ENCODE data around the gene KCNH1.

- TF ChIP-seq JUNB (IDR thresholded peaks at IDR 0.05; ENCODE audit: unreplicated experiment) (no peak), CTCF (conservative IDR thresholded peaks at IDR 0.05; ENCODE audit: low read depth in 2 of 2) (no peak), POLR2AphosphoS5 (IDR thresholded peaks at IDR 0.05; ENCODE audit: low read depth) (no peak), CREB1 (CRISPR knock-in tag; IDR thresholded peaks at IDR 0.05; ENCODE audit: low read depth) (no peak), EZH2 (IDR thresholded peaks at IDR 0.05; ENCODE audit: low read depth, unreplicated experiment) (no peak), REST (IDR thresholded peaks at IDR 0.05; ENCODE audit: unreplicated experiment) (no peak), EZH2phosphoT487 (IDR thresholded peaks at IDR 0.05; ENCODE audit: unreplicated experiment) (no peak), ETS1 (IDR thresholded peaks at IDR 0.05) (no peak), ZNF331 (CRISPR knock-in tag; IDR thresholded peaks at IDR 0.05; ENCODE audit: low read depth) (no peak), STAT1 (IDR thresholded peaks at IDR 0.05; ENCODE audit: unreplicated experiment) (no peak)
Observed at GRCh38 chr1:210942513-210942912, 191.4 kb downstream of the KCNH1 start.

Data from GM23338 (cell line).